ENCODE measurements around the gene NT5DC4.

- TF ChIP-seq YY1 (IDR thresholded peaks at IDR 0.05; ENCODE audit: extremely low read depth, insufficient replicate concordance, low read depth, low read length), result no peak
- TF ChIP-seq EZH2 (IDR thresholded peaks at IDR 0.05), result no peak
- TF ChIP-seq, protein P1, sequence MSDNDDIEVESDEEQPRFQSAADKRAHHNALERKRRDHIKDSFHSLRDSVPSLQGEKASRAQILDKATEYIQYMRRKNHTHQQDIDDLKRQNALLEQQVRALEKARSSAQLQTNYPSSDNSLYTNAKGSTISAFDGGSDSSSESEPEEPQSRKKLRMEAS (IDR thresholded peaks at IDR 0.05), result no peak
- TF ChIP-seq ZNF274 (IDR thresholded peaks at IDR 0.05; ENCODE audit: low read depth, low read length), result no peak
- no peak for TF ChIP-seq POLR2A (IDR thresholded peaks at IDR 0.05; ENCODE audit: borderline replicate concordance, extremely low read depth, insufficient read depth, insufficient read length)
- no peak for TF ChIP-seq CEBPB (IDR thresholded peaks at IDR 0.05; ENCODE audit: low read depth)
- TF ChIP-seq REST (IDR thresholded peaks at IDR 0.05; ENCODE audit: low read depth), result no peak
- TF ChIP-seq, protein P2, sequence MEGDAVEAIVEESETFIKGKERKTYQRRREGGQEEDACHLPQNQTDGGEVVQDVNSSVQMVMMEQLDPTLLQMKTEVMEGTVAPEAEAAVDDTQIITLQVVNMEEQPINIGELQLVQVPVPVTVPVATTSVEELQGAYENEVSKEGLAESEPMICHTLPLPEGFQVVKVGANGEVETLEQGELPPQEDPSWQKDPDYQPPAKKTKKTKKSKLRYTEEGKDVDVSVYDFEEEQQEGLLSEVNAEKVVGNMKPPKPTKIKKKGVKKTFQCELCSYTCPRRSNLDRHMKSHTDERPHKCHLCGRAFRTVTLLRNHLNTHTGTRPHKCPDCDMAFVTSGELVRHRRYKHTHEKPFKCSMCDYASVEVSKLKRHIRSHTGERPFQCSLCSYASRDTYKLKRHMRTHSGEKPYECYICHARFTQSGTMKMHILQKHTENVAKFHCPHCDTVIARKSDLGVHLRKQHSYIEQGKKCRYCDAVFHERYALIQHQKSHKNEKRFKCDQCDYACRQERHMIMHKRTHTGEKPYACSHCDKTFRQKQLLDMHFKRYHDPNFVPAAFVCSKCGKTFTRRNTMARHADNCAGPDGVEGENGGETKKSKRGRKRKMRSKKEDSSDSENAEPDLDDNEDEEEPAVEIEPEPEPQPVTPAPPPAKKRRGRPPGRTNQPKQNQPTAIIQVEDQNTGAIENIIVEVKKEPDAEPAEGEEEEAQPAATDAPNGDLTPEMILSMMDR (IDR thresholded peaks at IDR 0.05 in 2 of 3, conservative IDR thresholded peaks at IDR 0.05 in 1 of 3; ENCODE audit: borderline replicate concordance in 1 of 3, insufficient read depth in 1 of 3, low read depth in 2 of 3, low read length in 2 of 3), result no peak
- no peak for TF ChIP-seq RAD21 (IDR thresholded peaks at IDR 0.05; ENCODE audit: low read depth)
- no peak for TF ChIP-seq JUND (IDR thresholded peaks at IDR 0.05)
- no peak for TF ChIP-seq POLR2AphosphoS5 (IDR thresholded peaks at IDR 0.05; ENCODE audit: low read depth, low read length)
- TF ChIP-seq EZH2phosphoT487 (IDR thresholded peaks at IDR 0.05; ENCODE audit: borderline replicate concordance), result no peak
- no peak for TF ChIP-seq ZFX (IDR thresholded peaks at IDR 0.05)
- no peak for TF ChIP-seq SRF (IDR thresholded peaks at IDR 0.05; ENCODE audit: low read depth)
Measured at GRCh38 chr2:112679484-112679883, 41.3 kb upstream of the NT5DC4 start.
